Activated CD8-positive, alpha-beta memory T cell treated with anti-CD3 and anti-CD28 coated beads, Interleukin-2, amount 10 ng/mL, durations not matched to agents 7 days and 5 days (primary cell): ENCODE results near the gene STAC3. TPM values are rescaled to one million over a fixed set of nuclear protein-coding genes. Genes with fewer than 3 reads are reported as not detected.

Experiments used
- ATAC-seq: fragments of 150-1000 bp; cut with Tn5 transposase; one replicate; pipeline ENCODE4 v1.10.0; 2021; ENCODE audit warnings: moderate library complexity
- CTCF ChIA-PET: fragments of 350-600 bp; sonication (Branson Sonifier 250); formaldehyde crosslinking; loops from one replicate; lab custom pipeline; 2021; ENCODE audit warnings: antibody characterized with exemption; lab: Charles Lee
- DNase-seq: peaks from one replicate; pipeline ENCODE4 v3.0.0-alpha.2; 2020
- H3K27ac Mint-ChIP-seq: one replicate; pipeline ENCODE4 v1.8.0; 2021; ENCODE audit warnings: mild to moderate bottlenecking, mixed read lengths
- H3K27me3 Mint-ChIP-seq: one replicate; pipeline ENCODE4 v1.8.0; 2021; ENCODE audit warnings: mixed read lengths
- H3K36me3 Mint-ChIP-seq: one replicate; pipeline ENCODE4 v1.8.0; 2021; ENCODE audit warnings: mild to moderate bottlenecking, mixed read lengths
- H3K4me1 Mint-ChIP-seq: one replicate; pipeline ENCODE4 v1.8.0; 2021; ENCODE audit warnings: mixed read lengths
- H3K4me3 Mint-ChIP-seq: one replicate; pipeline ENCODE4 v1.8.0; 2021; ENCODE audit warnings: mild to moderate bottlenecking, moderate library complexity, mixed read lengths
- H3K9me3 Mint-ChIP-seq: one replicate; pipeline ENCODE4 v1.8.0; 2022; ENCODE audit warnings: low read depth, mixed read lengths
- total RNA-seq, 2 experiments: library from RNA; stranded (reverse); gene quantifications; one replicate each; pipeline ENCODE4 v1.2.3, GENCODE V29; 2021

STAC3 gene
- total RNA-seq, 2 experiments from 2014 or later = 5.4 to 10.0 TPM

DNA sequence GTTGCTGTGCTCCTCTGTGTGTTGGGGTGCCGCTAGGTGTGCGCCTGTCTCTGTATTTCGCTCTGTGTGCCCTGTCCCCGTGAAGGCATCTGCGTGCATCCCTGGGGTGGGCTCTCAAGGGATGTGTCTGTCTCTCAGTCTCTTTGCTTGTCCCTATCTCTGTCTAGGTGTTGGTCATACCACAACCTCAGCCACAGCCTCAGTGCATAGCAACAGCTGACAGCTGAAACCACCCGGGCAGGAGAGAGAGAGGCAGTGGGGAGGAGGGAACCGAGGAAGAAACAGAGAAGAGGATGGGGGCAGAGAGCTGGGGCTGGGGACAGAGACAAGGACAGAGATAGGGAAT is 35.3 kb downstream of the STAC3 start:
- H3K36me3 Mint-ChIP-seq = no peaks in the 10 kb centered on the region
- peak; percentile 43 for ATAC-seq
- H3K27ac Mint-ChIP-seq = no peak overlapping the region
- H3K4me1 Mint-ChIP-seq = peaks cover 32% of the 10 kb centered on the region
- CTCF ChIA-PET = interaction anchor here (0.7 to 15.4 kb wide), 3 partner anchors 12 to 104 kb away, joined by 3 to 647 read pairs (median 248); partner anchors contain the start of genes SHMT2, STAC3 and STAT6
- H3K4me3 Mint-ChIP-seq = peak overlapping the region; percentile 36
- H3K27me3 Mint-ChIP-seq = peaks cover 61% of the 10 kb centered on the region
- H3K9me3 Mint-ChIP-seq = no peaks in the 10 kb centered on the region
- DNase-seq = peak; percentile 80

GRCh38 chr12:57215065-57215464 is 35.9 kb downstream of the STAC3 start:
- H3K27ac Mint-ChIP-seq = no peak overlapping the region
- peaks cover 30% of the 10 kb centered on the region for H3K4me1 Mint-ChIP-seq
- H3K9me3 Mint-ChIP-seq = no peaks in the 10 kb centered on the region
- H3K36me3 Mint-ChIP-seq = no peaks in the 10 kb centered on the region
- CTCF ChIA-PET = interaction anchor here (0.6 to 15.4 kb wide), 13 partner anchors 9 to 243 kb away, joined by 3 to 647 read pairs (median 14); partner anchors contain the start of genes GLI1, INHBE, SHMT2 and STAC3
- no peak for ATAC-seq
- no peak overlapping the region for H3K4me3 Mint-ChIP-seq
- no peak for DNase-seq
- H3K27me3 Mint-ChIP-seq = peaks cover 58% of the 10 kb centered on the region

GRCh38 chr12:57214398-57214781 is 36.6 kb downstream of the STAC3 start:
- Mint-ChIP-seq H3K4me3 (no peak overlapping the region), H3K4me1 (peaks cover 30% of the 10 kb centered on the region), H3K27ac (no peak overlapping the region), H3K36me3 (no peaks in the 10 kb centered on the region), H3K27me3 (peaks cover 53% of the 10 kb centered on the region), H3K9me3 (no peaks in the 10 kb centered on the region)
- peak; percentile 81 for DNase-seq
- CTCF ChIA-PET = interaction anchor here (0.6 to 15.4 kb wide), 29 partner anchors 9 to 1025 kb away, joined by 3 to 647 read pairs (median 5); partner anchors contain the start of genes GLI1, INHBE, SHMT2 and SMARCC2
- peak; percentile 59 for ATAC-seq

DNA sequence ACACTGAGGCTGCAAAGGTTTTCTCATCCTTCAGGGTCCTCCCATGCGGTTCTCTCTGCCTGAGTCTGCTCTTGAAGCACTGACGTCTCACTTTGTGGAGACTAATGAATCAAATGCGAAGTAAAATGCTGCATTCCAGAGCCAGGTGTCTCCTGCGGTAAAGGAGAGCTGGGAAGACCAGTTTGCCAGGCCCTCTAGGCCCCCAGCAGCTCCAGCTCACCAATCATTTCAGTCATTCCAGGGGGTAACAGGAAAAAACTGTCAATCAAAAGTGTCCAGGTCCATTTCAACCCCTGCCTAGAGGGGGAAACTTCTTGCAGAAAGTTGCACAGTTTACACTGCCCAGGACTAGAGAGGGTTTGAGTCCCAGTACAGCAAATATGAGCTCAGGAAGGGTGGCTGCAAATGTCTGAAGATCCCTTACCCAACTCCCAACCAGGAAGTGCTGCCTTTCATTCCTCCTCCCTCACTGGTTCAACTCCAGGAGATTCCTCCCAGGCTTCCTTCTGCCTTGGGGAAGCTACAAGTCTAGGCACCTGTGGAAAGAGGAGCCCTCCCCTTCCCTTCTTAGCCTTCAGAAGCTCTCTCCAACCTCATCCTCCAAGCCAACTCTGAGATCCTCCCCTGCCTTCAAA is 37.1 kb downstream of the STAC3 start:
- peaks cover 48% of the 10 kb centered on the region for H3K27me3 Mint-ChIP-seq
- CTCF ChIA-PET = interaction anchor here (0.6 to 15.4 kb wide), 42 partner anchors 8 to 1560 kb away, joined by 3 to 647 read pairs (median 4); partner anchors contain the start of genes GLI1, INHBE, SHMT2 and SMARCC2
- H3K27ac Mint-ChIP-seq = no peak overlapping the region
- no peak for ATAC-seq
- DNase-seq = no peak
- no peaks in the 10 kb centered on the region for H3K9me3 Mint-ChIP-seq
- H3K36me3 Mint-ChIP-seq = no peaks in the 10 kb centered on the region
- peaks cover 30% of the 10 kb centered on the region for H3K4me1 Mint-ChIP-seq
- H3K4me3 Mint-ChIP-seq = no peak overlapping the region

GRCh38 chr12:57213058-57213715 is 37.8 kb downstream of the STAC3 start:
- DNase-seq (peak; percentile 89), ATAC-seq (peak; percentile 57)
- no peaks in the 10 kb centered on the region for H3K36me3 Mint-ChIP-seq
- peaks cover 41% of the 10 kb centered on the region for H3K27me3 Mint-ChIP-seq
- no peaks in the 10 kb centered on the region for H3K9me3 Mint-ChIP-seq
- H3K27ac Mint-ChIP-seq = no peak overlapping the region
- CTCF ChIA-PET = interaction anchor here (0.6 to 15.4 kb wide), 37 partner anchors 14 to 1560 kb away, joined by 3 to 647 read pairs (median 4); partner anchors contain the start of genes GLI1, INHBE, NAB2 and SHMT2
- H3K4me1 Mint-ChIP-seq = peaks cover 30% of the 10 kb centered on the region
- H3K4me3 Mint-ChIP-seq = no peak overlapping the region

DNA sequence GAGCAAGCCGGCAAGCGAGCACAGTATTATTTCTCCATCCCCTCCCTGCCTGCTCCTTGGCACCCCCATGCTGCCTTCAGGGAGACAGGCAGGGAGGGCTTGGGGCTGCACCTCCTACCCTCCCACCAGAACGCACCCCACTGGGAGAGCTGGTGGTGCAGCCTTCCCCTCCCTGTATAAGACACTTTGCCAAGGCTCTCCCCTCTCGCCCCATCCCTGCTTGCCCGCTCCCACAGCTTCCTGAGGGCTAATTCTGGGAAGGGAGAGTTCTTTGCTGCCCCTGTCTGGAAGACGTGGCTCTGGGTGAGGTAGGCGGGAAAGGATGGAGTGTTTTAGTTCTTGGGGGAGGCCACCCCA is 38.3 kb downstream of the STAC3 start:
- CTCF ChIA-PET = interaction anchor here (0.6 to 15.4 kb wide), 24 partner anchors 15 to 529 kb away, joined by 3 to 647 read pairs (median 4); partner anchors contain the start of genes GLI1, NAB2, SHMT2 and STAC3
- Mint-ChIP-seq H3K27ac (no peak overlapping the region), H3K36me3 (no peaks in the 10 kb centered on the region), H3K9me3 (no peaks in the 10 kb centered on the region), H3K27me3 (peaks cover 36% of the 10 kb centered on the region), H3K4me1 (peaks cover 30% of the 10 kb centered on the region), H3K4me3 (no peak overlapping the region)
- no peak for ATAC-seq
- no peak for DNase-seq

GRCh38 chr12:57211791-57212700 is 38.9 kb downstream of the STAC3 start:
- ATAC-seq = no peak
- peaks cover 25% of the 10 kb centered on the region for H3K4me1 Mint-ChIP-seq
- H3K4me3 Mint-ChIP-seq = no peak overlapping the region
- no peaks in the 10 kb centered on the region for H3K9me3 Mint-ChIP-seq
- peaks cover 30% of the 10 kb centered on the region for H3K27me3 Mint-ChIP-seq
- H3K36me3 Mint-ChIP-seq = no peaks in the 10 kb centered on the region
- CTCF ChIA-PET = interaction anchor here (1.3 to 15.4 kb wide), 7 partner anchors 14 to 530 kb away, joined by 3 to 647 read pairs (median 16); partner anchors contain the start of genes SHMT2 and STAC3
- no peak overlapping the region for H3K27ac Mint-ChIP-seq
- no peak for DNase-seq

GRCh38 chr12:57210926-57211692 is 39.9 kb downstream of the STAC3 start:
- no peaks in the 10 kb centered on the region for H3K9me3 Mint-ChIP-seq
- CTCF ChIA-PET = interaction anchor here (15.4 kb wide), 1 partner anchor 33 kb away, joined by 647 read pairs; the partner anchor contains the start of gene STAC3
- H3K27me3 Mint-ChIP-seq = peaks cover 29% of the 10 kb centered on the region
- no peak overlapping the region for H3K4me3 Mint-ChIP-seq
- DNase-seq (no peak), ATAC-seq (no peak)
- no peak overlapping the region for H3K27ac Mint-ChIP-seq
- no peaks in the 10 kb centered on the region for H3K36me3 Mint-ChIP-seq
- peaks cover 25% of the 10 kb centered on the region for H3K4me1 Mint-ChIP-seq

- H3K27me3 Mint-ChIP-seq = peaks cover 23% of the 10 kb centered on the region
- no peak overlapping the region for H3K4me3 Mint-ChIP-seq
- H3K36me3 Mint-ChIP-seq = no peaks in the 10 kb centered on the region
- no peaks in the 10 kb centered on the region for H3K9me3 Mint-ChIP-seq
- H3K4me1 Mint-ChIP-seq = peaks cover 19% of the 10 kb centered on the region
- ATAC-seq (no peak), DNase-seq (no peak)
- CTCF ChIA-PET = interaction anchor here (15.4 kb wide), 1 partner anchor 34 kb away, joined by 647 read pairs; the partner anchor contains the start of gene STAC3
- H3K27ac Mint-ChIP-seq = no peak overlapping the region
These were observed 40.5 kb downstream of the STAC3 start for GRCh38 chr12:57210461-57210860.

- Mint-ChIP-seq H3K4me1 (peaks cover 15% of the 10 kb centered on the region), H3K27me3 (peaks cover 17% of the 10 kb centered on the region), H3K27ac (no peak overlapping the region), H3K36me3 (no peaks in the 10 kb centered on the region), H3K4me3 (no peak overlapping the region), H3K9me3 (no peaks in the 10 kb centered on the region)
- CTCF ChIA-PET = interaction anchor here (15.4 kb wide), 1 partner anchor 34 kb away, joined by 647 read pairs; the partner anchor contains the start of gene STAC3
- ATAC-seq (no peak), DNase-seq (no peak)
These were observed 41.1 kb downstream of the STAC3 start for GRCh38 chr12:57209916-57210315.

DNA sequence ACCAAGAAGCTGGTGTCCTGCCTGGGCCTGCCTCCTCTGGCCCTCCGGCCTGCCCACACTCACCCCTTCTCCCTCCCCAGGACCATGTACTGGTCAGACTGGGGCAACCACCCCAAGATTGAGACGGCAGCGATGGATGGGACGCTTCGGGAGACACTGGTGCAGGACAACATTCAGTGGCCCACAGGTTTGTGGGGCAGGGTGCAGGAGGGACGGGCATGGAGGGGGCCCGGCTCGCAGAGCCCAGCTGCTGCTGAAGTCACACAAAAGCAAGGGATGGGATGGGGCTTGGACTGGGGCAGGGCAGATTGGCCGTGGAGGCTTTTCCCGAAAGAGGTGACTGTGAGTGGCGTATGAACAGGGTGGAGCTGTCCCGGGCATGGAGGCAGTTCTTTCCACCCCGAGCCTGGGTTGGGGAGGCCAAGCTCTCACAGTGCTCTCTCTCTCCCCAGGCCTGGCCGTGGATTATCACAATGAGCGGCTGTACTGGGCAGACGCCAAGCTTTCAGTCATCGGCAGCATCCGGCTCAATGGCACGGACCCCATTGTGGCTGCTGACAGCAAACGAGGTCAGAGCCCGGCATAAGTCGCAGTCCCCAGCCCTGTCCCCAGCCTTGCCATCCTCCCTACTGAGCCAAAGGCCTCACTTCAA is 42.2 kb downstream of the STAC3 start:
- CTCF ChIA-PET = interaction anchor here (15.4 kb wide), 1 partner anchor 35 kb away, joined by 647 read pairs; the partner anchor contains the start of gene STAC3
- no peak for ATAC-seq
- Mint-ChIP-seq H3K4me3 (no peak overlapping the region), H3K36me3 (no peaks in the 10 kb centered on the region), H3K4me1 (peaks cover 6% of the 10 kb centered on the region), H3K27me3 (peaks cover 6% of the 10 kb centered on the region), H3K27ac (no peak overlapping the region), H3K9me3 (no peaks in the 10 kb centered on the region)
- DNase-seq = no peak
